HG03045 (cell line): ENCODE data around the gene PDIA6.

Experiments
- ATAC-seq: cut with Tn5 transposase; IDR thresholded peaks from one replicate; pipeline ENCODE4 v1.9.1; 2021; ENCODE audit warnings: mild to moderate bottlenecking, moderate library complexity; ENCODE audit not compliant: unreplicated experiment

The PDIA6 gene

DNA sequence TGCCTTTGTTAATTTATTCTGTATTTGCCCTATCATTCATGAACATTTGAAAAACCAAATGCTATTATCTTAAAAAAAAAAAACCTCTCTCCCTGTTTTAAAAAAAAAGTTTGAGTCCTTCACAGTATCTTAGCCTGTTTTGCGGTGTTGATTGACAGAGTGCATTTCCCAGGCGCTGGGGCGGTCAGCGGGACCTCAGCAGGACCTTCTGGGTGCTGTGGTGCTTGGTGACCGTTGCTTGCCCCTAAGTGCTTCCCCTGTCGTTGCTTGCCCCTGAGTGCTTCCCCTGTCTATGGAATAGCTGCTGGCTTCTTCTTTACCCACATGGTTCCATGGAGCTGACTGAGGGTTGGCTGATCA, 79.0 kb downstream of the PDIA6 start:
- no peak for ATAC-seq
